Endometrium (tissue), 2 donors: Measurements from ENCODE around the gene TRIP12.
"Not testable (repeated sequence)": the region's sequence is repeated elsewhere in the genome, so short reads cannot be mapped to it uniquely, and the experiment has no call there.

Experiments
- FAIRE-seq: peaks from 2 replicates; lab custom pipeline; 2012; peaks lifted over from hg19 to GRCh38; lab: Jason Lieb, UNC
- donor health status: control.
- donor health status: control.

The TRIP12 gene

DNA sequence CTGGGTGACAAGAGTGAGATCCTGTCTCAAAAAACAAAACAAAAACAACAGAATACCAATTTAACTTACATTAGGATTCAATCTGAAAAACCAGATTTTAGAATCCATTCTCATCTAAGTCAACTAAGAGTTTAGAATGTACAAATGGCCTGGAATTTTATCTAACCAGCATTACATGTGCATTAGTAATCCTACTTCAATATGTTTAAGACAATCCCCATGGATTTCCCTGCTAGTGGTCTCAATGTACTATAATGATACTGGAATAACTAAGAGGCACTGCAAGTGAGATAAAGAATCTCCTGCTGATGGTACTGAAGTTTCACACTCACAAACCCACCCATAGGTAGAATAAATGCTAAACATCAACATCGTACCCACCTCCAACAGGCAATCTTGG, 153.6 kb downstream of the TRIP12 start:
- no peak for FAIRE-seq

GRCh38 chr2:229765721-229766120, 156.1 kb downstream of the TRIP12 start:
- no peak for FAIRE-seq

DNA sequence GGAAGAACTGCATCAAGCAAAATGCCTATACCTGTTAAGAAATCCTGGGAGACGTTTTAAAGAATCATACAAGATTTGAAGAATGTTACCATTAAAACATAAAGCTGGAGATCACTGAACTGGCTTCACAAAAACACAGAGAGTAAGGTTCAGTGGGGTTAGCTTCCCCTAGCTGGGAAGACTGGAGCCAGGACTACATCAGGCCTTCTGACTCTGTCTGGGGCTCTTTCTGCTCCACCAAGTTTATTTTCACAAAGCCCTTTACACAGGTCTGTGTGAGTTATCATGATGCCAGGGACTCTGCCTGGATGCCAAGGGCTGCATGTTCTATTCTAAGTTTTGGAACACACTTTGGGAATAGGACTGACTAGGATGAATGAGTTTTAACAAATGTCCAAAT, 160.1 kb downstream of the TRIP12 start:
- no peak for FAIRE-seq

GRCh38 chr2:229757462-229757861, 164.3 kb downstream of the TRIP12 start:
- FAIRE-seq = not testable (repeated sequence)

GRCh38 chr2:229752970-229753729, 168.7 kb downstream of the TRIP12 start:
- no peak for FAIRE-seq

DNA sequence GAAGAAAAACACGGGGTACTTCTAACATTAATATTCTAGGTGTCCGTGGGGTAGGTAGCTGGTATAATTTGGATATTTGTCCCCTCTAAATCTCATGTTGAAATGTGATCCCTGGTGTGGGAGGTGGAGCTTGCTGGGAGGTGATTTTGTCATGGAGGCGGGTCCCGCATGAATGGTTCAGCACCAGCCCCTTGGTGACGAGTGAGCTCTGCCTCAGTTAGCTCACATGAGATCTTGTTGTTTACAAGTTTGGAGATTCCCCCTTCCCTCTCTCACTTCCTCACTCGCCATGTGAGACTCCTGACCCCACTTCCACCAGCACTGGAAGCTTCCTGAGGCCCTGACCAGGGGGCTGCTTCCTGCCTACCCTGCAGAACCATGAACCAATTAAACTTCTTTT, 172.0 kb downstream of the TRIP12 start:
- no peak for FAIRE-seq

DNA sequence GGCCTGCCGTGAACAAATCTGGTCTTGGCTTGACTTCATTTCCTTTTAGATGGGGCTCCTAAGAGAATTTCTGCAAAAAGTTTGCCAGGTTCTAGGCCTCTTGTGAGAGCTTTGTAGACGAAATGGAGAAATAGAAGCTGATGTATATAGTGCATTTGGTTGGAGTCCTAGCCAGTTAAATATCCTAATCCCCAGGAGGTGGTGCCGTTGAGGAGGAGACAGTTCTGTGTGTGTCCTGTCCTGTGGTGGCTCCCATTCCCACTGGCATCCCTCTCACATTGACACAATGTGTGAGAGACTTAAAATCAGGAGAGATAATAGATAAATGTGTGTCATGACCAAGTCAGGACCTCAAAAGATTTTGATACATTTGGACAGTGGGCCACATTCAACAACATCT, 172.9 kb downstream of the TRIP12 start:
- no peak for FAIRE-seq

GRCh38 chr2:229742691-229743090, 179.1 kb downstream of the TRIP12 start:
- FAIRE-seq = not testable (repeated sequence)

- FAIRE-seq = no peak
Measured at GRCh38 chr2:229740279-229740678, 181.5 kb downstream of the TRIP12 start.

- FAIRE-seq = no peak
Measured at GRCh38 chr2:229738024-229738625, 183.7 kb downstream of the TRIP12 start.

DNA sequence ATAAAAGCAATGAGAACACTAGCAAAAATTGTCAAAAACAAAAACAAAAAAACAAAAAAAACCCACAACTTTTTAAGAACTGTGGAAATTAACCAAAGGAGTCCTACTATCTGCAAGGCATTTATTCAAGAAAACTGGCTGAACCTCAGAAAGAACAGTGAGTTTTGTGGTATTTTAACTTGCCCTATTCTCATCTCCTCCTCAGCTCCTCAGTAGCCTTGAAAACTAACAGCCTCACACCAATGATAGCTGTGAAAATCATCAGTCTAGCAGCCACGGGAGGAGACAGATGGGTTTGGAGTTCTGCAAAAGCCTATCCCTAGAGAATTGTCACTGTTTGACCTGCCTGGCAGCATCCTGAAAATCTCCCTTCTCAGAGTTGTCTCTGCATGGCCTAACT, 187.4 kb downstream of the TRIP12 start:
- FAIRE-seq = no peak

GRCh38 chr2:229733611-229734245, 188.1 kb downstream of the TRIP12 start:
- FAIRE-seq = no peak

DNA sequence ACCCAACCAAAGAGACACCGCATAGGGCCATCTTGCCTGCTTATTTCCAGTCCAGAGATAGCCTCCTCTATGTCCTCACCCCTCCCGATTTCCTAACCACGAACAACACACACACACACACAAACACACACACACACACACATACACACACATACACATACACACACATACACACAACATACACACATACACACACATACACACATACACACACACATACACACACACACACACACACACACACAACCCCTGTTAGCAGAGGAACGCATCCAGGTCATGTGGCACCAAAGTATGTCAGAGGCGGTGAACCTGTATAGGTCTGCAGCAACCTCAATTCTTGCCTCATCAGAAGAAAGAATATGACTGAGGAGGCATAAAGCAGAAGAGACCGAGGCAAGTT, 188.9 kb downstream of the TRIP12 start:
- FAIRE-seq = no peak

- no peak for FAIRE-seq
Measured at GRCh38 chr2:229731916-229732315, 189.9 kb downstream of the TRIP12 start.

DNA sequence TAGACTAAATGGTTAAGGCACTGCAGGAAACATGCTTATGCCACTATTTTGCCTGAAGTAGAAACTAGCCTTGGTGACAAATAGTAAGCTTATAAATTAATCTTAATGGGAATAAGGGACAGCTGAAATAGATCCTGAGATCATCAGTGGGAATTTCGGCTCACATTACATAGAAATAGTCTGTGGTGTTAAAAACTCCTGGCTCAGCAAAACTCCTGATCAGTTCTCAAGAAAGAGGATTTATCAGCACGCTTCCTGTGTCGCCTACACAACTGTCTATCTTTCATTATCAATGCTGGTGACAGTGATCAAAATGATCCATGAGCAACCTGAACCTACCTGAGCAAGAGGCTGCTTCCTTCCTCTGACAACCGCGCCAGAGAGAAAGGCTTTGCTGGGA, 190.4 kb downstream of the TRIP12 start:
- no peak for FAIRE-seq

DNA sequence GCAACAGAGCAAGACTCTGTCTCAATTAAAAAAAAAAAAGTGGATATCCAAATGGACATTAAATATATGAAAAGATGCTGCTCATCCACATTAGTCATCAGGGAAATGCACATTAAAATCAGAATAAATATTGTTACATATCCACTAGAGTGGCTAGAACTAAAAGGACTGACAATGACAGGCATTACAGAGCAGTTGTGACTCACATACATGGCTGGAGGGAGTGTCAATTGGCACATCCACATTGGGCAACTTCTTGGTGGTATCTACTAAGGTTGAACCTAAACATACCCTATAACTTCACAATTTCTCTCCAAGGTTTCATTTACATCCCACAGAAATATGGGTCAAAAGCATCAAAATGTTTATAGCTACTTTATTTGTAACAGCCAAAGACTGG, 193.4 kb downstream of the TRIP12 start:
- FAIRE-seq = no peak

- FAIRE-seq = no peak
Measured at GRCh38 chr2:229726643-229727042, 195.2 kb downstream of the TRIP12 start.

GRCh38 chr2:229725716-229726574, 195.9 kb downstream of the TRIP12 start:
- FAIRE-seq = no peak

DNA sequence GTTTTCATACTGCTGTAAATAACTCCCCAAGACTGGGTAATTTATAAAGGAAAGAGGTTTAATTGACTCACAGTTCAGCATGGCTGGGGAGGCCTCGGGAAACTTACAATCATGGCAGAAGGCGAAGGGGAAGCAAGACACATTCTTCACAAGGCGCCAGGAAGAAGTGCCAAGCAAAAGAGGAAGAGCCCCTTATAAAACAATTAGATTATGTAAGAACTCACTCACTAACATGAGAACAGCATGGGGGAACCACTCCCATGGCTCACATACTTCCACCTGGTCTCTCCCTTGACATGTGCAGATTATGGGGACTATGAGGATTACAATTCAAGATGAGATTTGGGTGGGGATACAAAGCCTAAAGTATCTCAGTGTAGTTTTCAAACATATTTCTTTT, 198.6 kb downstream of the TRIP12 start:
- not testable (repeated sequence) for FAIRE-seq

GRCh38 chr2:229719926-229720647, 201.7 kb downstream of the TRIP12 start:
- no peak for FAIRE-seq

GRCh38 chr2:229718057-229718456, 203.8 kb downstream of the TRIP12 start:
- no peak for FAIRE-seq
